Measurements from ENCODE around the gene ENPP3. TPM values are rescaled to one million over a fixed set of nuclear protein-coding genes. Genes with fewer than 3 reads are reported as not detected.

The ENPP3 gene
- total and polyA plus RNA-seq, 3 donors from 2014 or later = 1.6 to 3.3 (median 2.8) TPM

DNA sequence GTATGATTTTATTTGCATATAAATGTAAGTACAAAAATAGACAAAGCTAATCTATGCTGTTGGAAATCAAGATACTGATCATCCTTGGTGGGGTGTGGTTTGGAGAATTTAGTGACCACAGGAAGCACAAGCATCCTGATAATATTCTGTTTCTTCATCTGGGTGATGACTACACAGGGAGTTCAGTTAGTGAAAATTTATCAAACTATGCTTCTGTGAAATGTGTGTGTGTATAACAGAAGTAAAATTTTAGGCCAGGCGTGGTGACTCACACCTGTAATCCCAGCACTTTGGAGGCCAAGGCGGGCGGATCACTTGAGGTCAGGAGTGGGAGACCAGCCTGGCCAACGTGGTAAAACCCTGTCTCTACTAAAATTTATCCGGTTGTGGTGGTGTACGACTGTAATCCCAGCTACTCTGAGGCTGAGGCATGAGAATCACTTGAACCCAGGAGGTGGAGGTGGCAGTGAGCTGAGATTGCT is 20.6 kb downstream of the ENPP3 start:
- no peaks in the 10 kb centered on the region for H3K36me3 ChIP-seq (ENCODE audit: low read depth, missing control alignments)
- no peak for TF ChIP-seq POLR2A (IDR thresholded peaks at IDR 0.05)
- intact Hi-C loops (cut with DNase I; ENCODE audit: low total_unique reads) = no loop called here
- no peak overlapping the region for H3K27ac ChIP-seq
- WGBS, 2 donors = 89% methylated on average over 6 of the region's 6 CpGs
- H3K27me3 ChIP-seq = no peaks in the 10 kb centered on the region
- no peak for DNase-seq
- no peaks in the 10 kb centered on the region for H3K9me3 ChIP-seq
- H3K4me1 ChIP-seq = no peaks in the 10 kb centered on the region
- H3K4me3 ChIP-seq = no peak overlapping the region

DNA sequence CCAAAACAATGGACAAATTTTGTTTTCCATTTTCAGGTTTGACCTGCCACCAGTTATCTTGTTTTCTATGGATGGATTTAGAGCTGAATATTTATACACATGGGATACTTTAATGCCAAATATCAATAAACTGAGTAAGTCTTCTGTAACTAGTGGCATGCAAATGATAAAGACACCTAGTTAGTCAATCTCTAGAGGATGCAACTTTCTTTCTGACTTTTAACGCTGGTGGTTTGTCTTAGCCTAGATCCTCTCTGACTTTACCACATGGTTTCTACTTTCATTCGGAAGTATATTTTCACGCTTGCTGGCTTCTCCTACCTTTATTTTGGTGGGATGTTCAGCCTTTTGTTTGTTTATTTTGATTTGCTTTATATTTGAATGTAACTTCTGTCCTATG is 21.2 kb downstream of the ENPP3 start:
- Histone ChIP-seq H3K27ac (no peak overlapping the region), H3K4me3 (no peak overlapping the region), H3K9me3 (no peaks in the 10 kb centered on the region), H3K4me1 (no peaks in the 10 kb centered on the region), H3K27me3 (no peaks in the 10 kb centered on the region), H3K36me3 (ENCODE audit: low read depth, missing control alignments) (no peaks in the 10 kb centered on the region)
- DNase-seq = no peak
- WGBS, 2 donors = 95% methylated on average over 3 of the region's 3 CpGs
- intact Hi-C loops (cut with DNase I; ENCODE audit: low total_unique reads) = no loop called here
- TF ChIP-seq CTCF (IDR thresholded peaks at IDR 0.05) = no peak
- TF ChIP-seq POLR2A (IDR thresholded peaks at IDR 0.05) = no peak

DNA sequence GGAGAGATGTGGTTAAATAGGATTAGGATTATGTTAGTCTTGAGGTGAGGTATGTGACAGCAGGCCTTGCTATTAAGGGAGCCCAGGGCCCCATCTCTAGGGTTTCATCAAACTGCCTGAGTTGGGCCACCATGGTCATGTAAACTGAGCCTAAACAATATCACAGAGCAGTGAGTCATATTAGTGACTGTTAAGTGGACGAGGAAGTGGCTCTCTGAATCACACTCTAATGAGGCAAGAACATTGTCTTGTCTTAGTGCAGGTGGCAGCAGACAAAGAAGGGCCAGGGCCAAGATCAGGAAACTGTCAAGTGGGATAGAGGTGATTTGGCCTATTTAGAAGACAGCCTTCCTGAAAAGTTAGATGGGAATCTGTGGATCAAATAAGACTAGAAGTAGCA is 23.1 kb downstream of the ENPP3 start:
- Histone ChIP-seq H3K4me1 (no peaks in the 10 kb centered on the region), H3K27me3 (no peaks in the 10 kb centered on the region), H3K27ac (no peak overlapping the region), H3K9me3 (no peaks in the 10 kb centered on the region), H3K36me3 (ENCODE audit: low read depth, missing control alignments) (no peaks in the 10 kb centered on the region), H3K4me3 (no peak overlapping the region)
- intact Hi-C loops (cut with DNase I; ENCODE audit: low total_unique reads) = no loop called here
- 58 to 78% methylated on average over 1 of the region's 1 CpG for WGBS, 2 donors
- DNase-seq = no peak
- no peak for TF ChIP-seq POLR2A (IDR thresholded peaks at IDR 0.05)
- no peak for TF ChIP-seq CTCF (IDR thresholded peaks at IDR 0.05)

GRCh38 chr6:131663578-131664165 is 26.6 kb downstream of the ENPP3 start:
- no peak for TF ChIP-seq CTCF (IDR thresholded peaks at IDR 0.05)
- no peak for TF ChIP-seq POLR2A (IDR thresholded peaks at IDR 0.05)
- Histone ChIP-seq H3K27me3 (no peaks in the 10 kb centered on the region), H3K9me3 (no peaks in the 10 kb centered on the region), H3K27ac (no peak overlapping the region), H3K4me1 (no peaks in the 10 kb centered on the region), H3K4me3 (no peak overlapping the region), H3K36me3 (ENCODE audit: low read depth, missing control alignments) (no peaks in the 10 kb centered on the region)
- WGBS, 2 donors = 86 to 97% methylated on average over 2 of the region's 2 CpGs
- intact Hi-C loops (cut with DNase I; ENCODE audit: low total_unique reads) = no loop called here
- no peak for DNase-seq

DNA sequence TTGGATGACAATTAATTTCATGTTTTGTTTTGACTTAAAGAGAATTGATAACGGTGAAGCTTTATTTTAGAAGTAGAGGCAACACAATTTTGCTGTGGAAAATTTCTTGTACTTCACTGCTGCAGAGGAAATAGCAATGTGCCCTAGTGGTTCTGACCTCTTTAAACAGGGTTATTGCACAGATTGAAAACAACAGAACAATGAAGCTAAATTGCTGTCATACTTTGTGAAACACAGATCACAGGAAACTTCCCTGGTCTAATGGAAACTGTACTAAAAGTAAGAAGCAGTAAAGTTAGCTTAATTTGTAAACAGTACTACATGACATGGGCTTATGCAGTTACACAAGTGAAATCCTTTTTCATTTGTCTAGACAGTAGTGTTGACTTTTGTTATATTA is 32.8 kb downstream of the ENPP3 start:
- H3K36me3 ChIP-seq (ENCODE audit: low read depth, missing control alignments) = no peaks in the 10 kb centered on the region
- 61 to 71% methylated on average over 1 of the region's 1 CpG for WGBS, 2 donors
- intact Hi-C loops (cut with DNase I; ENCODE audit: low total_unique reads) = no loop called here
- no peaks in the 10 kb centered on the region for H3K9me3 ChIP-seq
- no peak overlapping the region for H3K27ac ChIP-seq
- DNase-seq = no peak
- no peaks in the 10 kb centered on the region for H3K27me3 ChIP-seq
- TF ChIP-seq CTCF (IDR thresholded peaks at IDR 0.05) (no peak), POLR2A (IDR thresholded peaks at IDR 0.05) (no peak)
- no peaks in the 10 kb centered on the region for H3K4me1 ChIP-seq
- no peak overlapping the region for H3K4me3 ChIP-seq

Data from testis (tissue), 3 donors.